Activated CD8-positive, alpha-beta memory T cell treated with anti-CD3 and anti-CD28 coated beads for 48 hours (primary cell): Measurements from ENCODE around the gene TRPM2.
"Not testable (repeated sequence)": the region's sequence is repeated elsewhere in the genome, so short reads cannot be mapped to it uniquely, and the experiment has no call there.

ENCODE experiments used
- DNase-seq, 3 experiments: peaks; one replicate each; pipeline ENCODE4 v3.0.0-alpha.2; 2020; ENCODE audit warnings: low read depth in 2 of 3, low spot score in 2 of 3

TRPM2 gene

GRCh38 chr21:44395260-44395659, 41.8 kb downstream of the TRPM2 start:
- DNase-seq = no peak

GRCh38 chr21:44396803-44397202, 43.4 kb downstream of the TRPM2 start:
- DNase-seq = not testable (repeated sequence)

- DNase-seq = no peak
Observed at GRCh38 chr21:44397431-44398031, 44.1 kb downstream of the TRPM2 start.

- no peak for DNase-seq
Observed at GRCh38 chr21:44398499-44398898, 45.1 kb downstream of the TRPM2 start.

- no peak for DNase-seq
Observed at GRCh38 chr21:44399151-44399954, 45.9 kb downstream of the TRPM2 start.

- DNase-seq = no peak
Observed at GRCh38 chr21:44399955-44400790, 46.8 kb downstream of the TRPM2 start.

- DNase-seq = no peak
Observed at GRCh38 chr21:44400791-44401385, 47.5 kb downstream of the TRPM2 start.

- DNase-seq = no peak
Observed at GRCh38 chr21:44401386-44402160, 48.2 kb downstream of the TRPM2 start.

- no peak for DNase-seq
Observed at GRCh38 chr21:44402323-44403105, 49.1 kb downstream of the TRPM2 start.

GRCh38 chr21:44403106-44404020, 49.9 kb downstream of the TRPM2 start:
- DNase-seq = no peak

- not testable (repeated sequence) for DNase-seq
Observed at GRCh38 chr21:44404482-44404881, 51.1 kb downstream of the TRPM2 start.

- DNase-seq = no peak
Observed at GRCh38 chr21:44405091-44405947, 51.9 kb downstream of the TRPM2 start.

- DNase-seq = no peak
Observed at GRCh38 chr21:44405948-44406872, 52.8 kb downstream of the TRPM2 start.

- DNase-seq = no peak
Observed at GRCh38 chr21:44406953-44407352, 53.5 kb downstream of the TRPM2 start.

- DNase-seq = no peak
Observed at GRCh38 chr21:44407493-44407892, 54.1 kb downstream of the TRPM2 start.

- DNase-seq = no peak
Observed at GRCh38 chr21:44408226-44408625, 54.8 kb downstream of the TRPM2 start.
